Measurements from ENCODE around the gene ACOX3.

The ACOX3 gene

DNA sequence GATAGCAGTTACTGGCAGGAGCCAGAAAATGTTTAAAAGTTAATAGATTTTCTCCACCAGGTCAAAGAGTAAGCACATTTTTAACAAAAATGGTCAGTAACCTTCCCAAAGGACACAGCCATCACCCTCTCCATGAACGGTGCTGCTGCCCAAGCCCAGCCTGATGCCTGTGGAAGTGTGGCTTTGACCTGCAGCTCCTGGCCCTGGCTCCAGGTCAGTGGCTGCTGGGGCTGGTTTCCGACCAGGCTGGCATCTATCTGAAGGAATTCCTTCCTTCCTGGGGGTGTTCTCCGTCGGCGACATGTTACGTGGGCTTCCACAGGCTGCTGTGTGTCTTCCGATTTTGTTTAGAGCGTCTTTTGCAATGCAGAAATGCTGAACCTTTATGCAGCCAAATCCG lies 61.7 kb downstream of the ACOX3 start:
- Histone ChIP-seq H3K4me1 (ENCODE audit: insufficient read depth, low read length) (no peaks in the 10 kb centered on the region), H3K36me3 (ENCODE audit: insufficient read depth, low read length) (no peaks in the 10 kb centered on the region), H3K9me3 (ENCODE audit: control insufficient read depth, insufficient read depth, low read length) (no peaks in the 10 kb centered on the region), H3K9ac (ENCODE audit: low read depth, low read length) (no peak overlapping the region)

DNA sequence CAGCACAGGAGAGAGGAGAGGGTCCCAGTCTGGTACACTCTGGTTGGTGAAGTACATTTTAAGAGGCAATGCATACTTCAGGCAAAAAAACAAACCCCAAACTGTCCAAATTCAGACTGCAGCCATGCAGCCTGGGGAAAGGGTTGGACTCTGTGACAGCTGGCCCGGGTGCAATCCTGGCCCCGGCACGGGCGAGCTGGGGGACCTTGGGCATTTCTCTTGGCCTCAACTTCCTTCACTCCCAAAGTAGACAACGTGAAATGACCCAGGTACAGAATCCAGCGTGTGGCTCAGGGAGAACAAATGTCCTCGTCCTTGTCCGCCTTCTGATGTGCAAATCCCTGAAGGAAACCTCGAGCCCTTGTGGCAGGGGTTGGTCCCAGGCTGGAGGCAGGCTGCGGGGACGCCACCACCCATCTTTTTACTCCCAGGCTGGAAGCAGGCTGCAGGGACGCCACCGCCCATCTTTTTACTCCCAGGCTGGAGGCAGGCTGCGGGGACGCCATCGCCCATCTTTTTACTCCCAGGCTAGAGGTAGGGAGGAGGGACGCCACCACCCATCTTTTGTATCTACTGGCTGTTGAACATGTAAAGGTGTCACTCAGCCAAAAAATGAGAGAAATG lies 62.3 kb downstream of the ACOX3 start:
- Histone ChIP-seq H3K4me1 (ENCODE audit: insufficient read depth, low read length) (no peaks in the 10 kb centered on the region), H3K9me3 (ENCODE audit: control insufficient read depth, insufficient read depth, low read length) (no peaks in the 10 kb centered on the region), H3K36me3 (ENCODE audit: insufficient read depth, low read length) (no peaks in the 10 kb centered on the region), H3K9ac (ENCODE audit: low read depth, low read length) (no peak overlapping the region)

DNA sequence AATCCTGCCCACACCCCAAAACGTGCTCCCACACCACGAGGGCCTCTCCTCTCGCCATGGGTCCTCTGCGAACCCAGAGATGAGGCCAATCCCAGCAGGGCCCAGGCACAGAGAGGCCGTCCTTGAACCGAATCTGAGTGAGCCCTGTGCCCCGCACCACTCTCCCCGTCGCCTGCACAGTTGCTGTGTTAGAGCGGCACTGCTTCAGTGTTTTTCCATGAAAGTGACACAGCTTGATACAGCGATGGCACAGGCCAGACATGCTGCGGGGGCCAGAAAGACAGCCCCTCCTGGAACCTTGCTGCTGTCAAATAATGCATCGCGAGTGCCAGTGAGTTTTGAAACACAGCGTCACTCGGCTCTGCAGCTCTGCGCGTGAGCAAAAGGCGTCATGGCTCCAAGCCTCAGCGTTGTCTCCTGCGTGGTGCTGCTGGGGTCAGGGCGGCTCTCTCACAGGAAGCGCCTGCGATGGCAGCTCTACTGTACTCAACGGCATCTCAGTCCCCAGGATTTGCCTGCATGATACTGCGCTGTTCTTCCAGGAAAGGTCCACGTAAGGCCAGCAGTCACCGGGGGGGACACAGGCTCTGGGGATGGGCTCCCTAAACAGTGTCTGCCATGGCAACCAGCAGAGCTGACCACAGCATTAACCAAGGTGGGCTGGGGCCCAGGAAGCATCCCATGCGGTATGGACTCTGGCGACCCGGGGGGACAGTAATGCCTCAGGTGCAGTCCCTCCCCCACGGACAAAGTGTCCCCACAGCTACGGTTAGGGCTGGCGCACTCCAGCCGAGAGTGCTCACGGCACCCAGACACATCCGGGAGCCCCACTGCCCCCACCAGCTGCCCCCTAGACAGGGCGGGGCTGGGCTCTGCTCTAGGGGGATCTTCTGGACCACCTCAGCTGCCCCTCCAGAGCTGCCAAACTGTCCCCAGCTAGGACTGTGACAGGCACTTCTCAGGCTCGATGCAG lies 63.1 kb downstream of the ACOX3 start:
- Histone ChIP-seq H3K36me3 (ENCODE audit: insufficient read depth, low read length) (no peaks in the 10 kb centered on the region), H3K4me1 (ENCODE audit: insufficient read depth, low read length) (no peaks in the 10 kb centered on the region), H3K9me3 (ENCODE audit: control insufficient read depth, insufficient read depth, low read length) (no peaks in the 10 kb centered on the region), H3K9ac (ENCODE audit: low read depth, low read length) (no peak overlapping the region)

DNA sequence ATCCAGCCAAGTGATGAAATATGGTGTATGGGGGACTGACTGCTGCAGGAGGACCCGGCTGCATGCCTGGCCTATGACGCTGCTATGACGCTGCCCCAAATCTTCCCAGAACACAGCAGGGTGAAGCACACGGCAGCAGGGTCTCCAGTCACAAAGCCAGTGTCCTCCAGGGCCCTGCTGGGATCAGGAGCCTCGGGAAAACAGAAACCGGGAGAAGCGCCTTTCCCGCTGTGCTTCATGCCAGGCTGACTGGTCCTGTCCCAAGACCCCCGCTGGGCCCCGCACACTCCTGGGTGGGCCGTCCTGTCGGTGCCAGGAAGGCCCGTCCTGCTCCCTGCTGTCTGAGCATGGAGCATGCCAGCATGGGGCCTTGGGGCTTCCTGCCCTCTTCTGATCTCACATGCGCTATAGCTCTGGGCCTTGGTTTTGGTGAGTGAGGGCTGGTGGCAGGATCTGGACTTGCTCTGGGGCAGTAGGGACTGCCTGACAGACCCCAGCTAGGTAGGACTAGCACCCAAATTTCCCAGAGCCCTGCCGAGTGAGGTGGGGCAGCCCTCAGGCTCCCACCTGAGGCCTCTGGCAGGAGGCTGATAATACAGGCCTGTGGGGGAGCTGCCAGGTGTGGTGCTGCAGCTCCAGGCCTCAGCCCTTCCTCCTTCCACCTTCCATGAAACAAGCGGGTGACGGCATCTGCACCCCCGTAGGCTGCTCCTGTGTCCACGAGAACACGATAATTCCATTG lies 64.0 kb downstream of the ACOX3 start:
- Histone ChIP-seq H3K9ac (ENCODE audit: low read depth, low read length) (no peak overlapping the region), H3K9me3 (ENCODE audit: control insufficient read depth, insufficient read depth, low read length) (no peaks in the 10 kb centered on the region), H3K4me1 (ENCODE audit: insufficient read depth, low read length) (no peaks in the 10 kb centered on the region), H3K36me3 (ENCODE audit: insufficient read depth, low read length) (no peaks in the 10 kb centered on the region)

DNA sequence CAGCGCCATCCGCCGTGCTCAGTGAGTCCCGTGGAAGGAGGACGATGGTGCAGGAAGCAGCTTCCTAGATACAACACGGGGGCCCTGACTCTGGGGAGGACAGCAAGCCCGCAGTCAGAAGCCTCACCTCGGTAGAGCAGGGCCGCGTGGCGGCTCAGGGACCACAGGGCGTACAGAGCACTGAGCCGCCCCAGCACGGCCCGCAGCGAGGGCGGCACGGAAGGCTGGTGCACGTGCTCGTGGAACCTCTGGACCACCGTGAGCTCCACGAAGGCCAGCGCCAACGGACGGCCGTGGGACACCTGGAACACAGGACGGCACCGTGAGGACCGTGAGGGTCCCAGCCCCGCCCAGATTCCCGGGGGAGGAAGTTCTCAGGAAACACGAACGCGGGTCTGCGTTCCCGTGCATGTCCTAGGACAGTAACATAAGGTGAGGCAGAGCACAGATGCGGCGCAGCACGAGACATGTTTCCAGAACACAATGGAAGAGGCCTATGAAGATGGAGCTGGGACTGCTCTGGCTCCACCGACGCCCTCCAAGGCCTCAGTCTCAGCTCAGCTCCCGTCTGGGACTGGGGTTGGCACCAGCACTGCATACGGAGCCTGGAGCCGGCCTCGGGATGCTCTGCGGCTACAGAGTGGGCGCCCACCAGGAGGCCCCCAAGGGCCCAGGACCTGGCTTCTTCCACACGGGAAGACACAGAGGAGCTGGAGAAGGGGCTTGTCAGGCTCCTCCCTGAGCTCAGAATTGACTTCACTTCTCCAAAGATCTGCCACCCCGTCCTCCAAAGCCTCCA lies 65.5 kb downstream of the ACOX3 start:
- Histone ChIP-seq H3K9me3 (ENCODE audit: control insufficient read depth, insufficient read depth, low read length) (no peaks in the 10 kb centered on the region), H3K36me3 (ENCODE audit: insufficient read depth, low read length) (no peaks in the 10 kb centered on the region), H3K4me1 (ENCODE audit: insufficient read depth, low read length) (no peaks in the 10 kb centered on the region), H3K9ac (ENCODE audit: low read depth, low read length) (no peak overlapping the region)

DNA sequence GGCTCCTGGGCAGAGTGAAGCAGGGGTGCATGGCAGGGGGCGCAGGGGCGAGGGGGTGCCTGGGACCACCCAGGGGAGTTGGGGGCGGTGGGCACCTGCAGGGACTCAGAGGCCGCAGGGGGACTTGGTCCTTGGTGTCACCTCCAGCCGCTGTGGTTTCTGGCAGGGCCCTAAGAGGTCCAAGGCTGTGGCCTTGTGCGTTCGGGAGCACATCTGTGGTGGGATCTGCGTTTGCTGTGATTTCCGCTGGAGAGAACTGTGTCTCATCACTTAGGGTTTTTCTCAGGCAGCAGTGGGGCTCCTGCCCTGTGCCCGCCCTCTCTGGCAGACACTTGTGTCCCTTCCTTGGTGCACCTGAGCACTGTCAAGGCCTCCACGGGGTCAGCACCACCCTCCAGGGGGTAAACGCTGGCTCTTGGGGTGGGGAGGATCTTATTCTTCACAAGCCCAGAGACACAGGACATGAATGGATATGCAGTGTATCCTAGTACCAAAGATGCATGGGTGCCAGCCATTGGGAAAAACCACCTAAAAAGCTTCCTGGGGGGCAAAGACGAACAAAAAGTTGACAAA lies 66.5 kb downstream of the ACOX3 start:
- H3K9me3 ChIP-seq (ENCODE audit: control insufficient read depth, insufficient read depth, low read length) = no peaks in the 10 kb centered on the region
- H3K9ac ChIP-seq (ENCODE audit: low read depth, low read length) = no peak overlapping the region
- no peaks in the 10 kb centered on the region for H3K4me1 ChIP-seq (ENCODE audit: insufficient read depth, low read length)
- no peaks in the 10 kb centered on the region for H3K36me3 ChIP-seq (ENCODE audit: insufficient read depth, low read length)

DNA sequence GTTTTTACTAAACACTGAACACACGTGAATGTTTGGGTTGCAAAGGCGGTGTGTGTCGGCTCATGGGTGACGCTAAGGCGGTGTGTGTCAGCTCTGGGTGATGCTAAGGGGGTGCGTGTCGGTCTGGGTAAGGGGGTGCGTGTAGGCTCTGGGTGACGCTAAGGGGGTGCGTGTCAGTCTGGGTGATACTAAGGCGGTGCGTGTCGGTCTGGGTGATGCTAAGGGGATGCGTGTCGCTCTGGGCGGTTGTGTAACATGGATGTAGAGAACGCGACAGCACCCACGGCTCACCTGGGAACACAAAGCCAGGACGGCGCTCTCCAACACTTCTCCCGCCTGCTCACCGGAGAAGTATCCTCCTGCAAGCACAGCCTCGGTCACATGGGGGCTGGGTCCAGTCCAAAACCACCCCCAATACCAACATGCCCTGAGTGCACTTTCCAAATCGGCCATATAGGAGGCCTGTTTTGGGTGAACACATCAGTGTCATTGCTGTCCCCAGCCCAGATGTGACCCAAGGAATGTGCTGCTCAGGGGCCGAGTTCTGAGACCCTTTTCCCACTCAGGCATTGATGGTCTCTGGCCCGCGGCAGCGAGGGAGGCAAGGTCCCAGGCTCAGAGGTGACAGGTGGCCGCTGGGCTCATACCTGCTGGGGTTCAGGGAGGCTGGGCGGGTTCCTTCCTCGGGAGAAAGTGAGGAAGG lies 67.1 kb downstream of the ACOX3 start:
- Histone ChIP-seq H3K36me3 (ENCODE audit: insufficient read depth, low read length) (no peaks in the 10 kb centered on the region), H3K9ac (ENCODE audit: low read depth, low read length) (no peak overlapping the region), H3K4me1 (ENCODE audit: insufficient read depth, low read length) (no peaks in the 10 kb centered on the region), H3K9me3 (ENCODE audit: control insufficient read depth, insufficient read depth, low read length) (no peaks in the 10 kb centered on the region)

DNA sequence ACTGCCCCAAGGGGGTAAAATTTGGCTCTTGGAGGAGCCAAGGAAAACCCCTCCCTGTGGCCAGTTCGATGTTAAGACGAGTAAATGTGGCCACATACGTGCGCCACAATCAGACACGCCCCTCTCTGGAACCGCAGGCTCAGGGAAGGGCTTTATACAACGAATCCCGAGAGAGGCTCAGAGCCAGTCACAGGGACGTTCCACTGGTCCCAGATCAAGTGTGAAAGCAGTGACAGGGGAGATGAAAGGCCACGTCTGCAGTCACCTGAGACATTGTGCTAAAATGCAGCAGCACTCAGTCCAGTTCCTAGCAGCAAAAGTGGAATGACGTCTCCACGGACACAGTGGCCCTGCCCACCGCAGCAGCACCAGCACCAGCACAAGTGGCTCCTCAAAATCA lies 68.0 kb downstream of the ACOX3 start:
- Histone ChIP-seq H3K9me3 (ENCODE audit: control insufficient read depth, insufficient read depth, low read length) (no peaks in the 10 kb centered on the region), H3K9ac (ENCODE audit: low read depth, low read length) (no peak overlapping the region), H3K4me1 (ENCODE audit: insufficient read depth, low read length) (no peaks in the 10 kb centered on the region), H3K36me3 (ENCODE audit: insufficient read depth, low read length) (no peaks in the 10 kb centered on the region)

DNA sequence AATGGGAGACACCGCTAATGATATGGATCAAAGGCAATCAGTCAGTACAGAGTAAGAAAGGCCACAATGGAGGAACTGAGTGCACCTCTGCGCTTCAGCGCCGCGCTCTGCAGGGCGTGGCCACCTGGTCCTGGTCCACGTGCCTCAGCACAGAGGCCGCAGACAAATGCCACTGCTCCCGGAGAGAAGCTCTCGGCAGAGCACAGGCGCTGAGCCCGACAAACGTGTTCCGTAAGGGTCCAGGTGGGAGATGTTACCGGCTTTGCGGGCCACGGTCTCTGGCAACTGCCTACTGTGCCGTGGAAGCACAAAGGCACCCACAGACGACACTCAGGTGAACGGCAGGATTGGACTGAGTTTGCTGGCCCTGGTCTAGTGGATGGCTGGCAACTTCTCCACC lies 68.9 kb downstream of the ACOX3 start:
- H3K36me3 ChIP-seq (ENCODE audit: insufficient read depth, low read length) = no peaks in the 10 kb centered on the region
- no peak overlapping the region for H3K9ac ChIP-seq (ENCODE audit: low read depth, low read length)
- no peaks in the 10 kb centered on the region for H3K9me3 ChIP-seq (ENCODE audit: control insufficient read depth, insufficient read depth, low read length)
- no peaks in the 10 kb centered on the region for H3K4me1 ChIP-seq (ENCODE audit: insufficient read depth, low read length)

DNA sequence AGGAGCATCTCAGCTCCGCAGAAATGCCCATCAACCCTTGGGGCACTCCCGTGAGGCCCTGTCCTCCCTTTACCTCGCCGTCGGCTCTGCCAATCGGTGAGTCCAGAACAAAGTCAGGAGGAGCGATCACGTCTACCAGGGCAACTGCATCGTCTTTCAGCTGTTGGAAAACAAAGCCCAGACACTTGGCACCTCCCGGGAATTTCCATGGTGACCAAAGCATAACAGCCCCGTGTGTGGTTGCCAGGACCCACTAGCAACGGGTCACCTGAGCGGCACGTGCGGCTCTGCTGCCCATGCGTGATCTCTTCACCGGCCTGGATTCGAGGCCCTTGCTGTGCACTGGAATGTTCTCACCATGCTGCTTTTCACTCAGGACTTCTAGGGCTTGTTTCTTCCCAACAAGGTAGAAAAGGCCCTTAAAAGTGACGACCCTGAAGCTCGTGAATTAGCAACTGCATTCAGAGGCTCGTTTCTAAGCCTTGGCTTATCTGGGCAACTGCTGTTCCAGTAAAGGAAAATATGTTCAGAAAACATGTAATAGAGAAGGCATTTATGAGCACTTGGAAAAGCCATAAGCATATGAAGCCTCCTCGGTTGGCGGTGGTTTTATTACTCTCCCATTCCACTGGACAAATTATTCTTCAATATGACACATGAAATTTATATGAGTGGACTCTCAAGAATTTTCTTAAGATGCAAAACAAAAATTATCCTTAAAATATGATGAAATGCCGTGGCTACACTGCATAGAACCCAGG lies 69.5 kb downstream of the ACOX3 start:
- Histone ChIP-seq H3K9me3 (ENCODE audit: control insufficient read depth, insufficient read depth, low read length) (no peaks in the 10 kb centered on the region), H3K9ac (ENCODE audit: low read depth, low read length) (no peak overlapping the region), H3K36me3 (ENCODE audit: insufficient read depth, low read length) (no peaks in the 10 kb centered on the region), H3K4me1 (ENCODE audit: insufficient read depth, low read length) (no peaks in the 10 kb centered on the region)

DNA sequence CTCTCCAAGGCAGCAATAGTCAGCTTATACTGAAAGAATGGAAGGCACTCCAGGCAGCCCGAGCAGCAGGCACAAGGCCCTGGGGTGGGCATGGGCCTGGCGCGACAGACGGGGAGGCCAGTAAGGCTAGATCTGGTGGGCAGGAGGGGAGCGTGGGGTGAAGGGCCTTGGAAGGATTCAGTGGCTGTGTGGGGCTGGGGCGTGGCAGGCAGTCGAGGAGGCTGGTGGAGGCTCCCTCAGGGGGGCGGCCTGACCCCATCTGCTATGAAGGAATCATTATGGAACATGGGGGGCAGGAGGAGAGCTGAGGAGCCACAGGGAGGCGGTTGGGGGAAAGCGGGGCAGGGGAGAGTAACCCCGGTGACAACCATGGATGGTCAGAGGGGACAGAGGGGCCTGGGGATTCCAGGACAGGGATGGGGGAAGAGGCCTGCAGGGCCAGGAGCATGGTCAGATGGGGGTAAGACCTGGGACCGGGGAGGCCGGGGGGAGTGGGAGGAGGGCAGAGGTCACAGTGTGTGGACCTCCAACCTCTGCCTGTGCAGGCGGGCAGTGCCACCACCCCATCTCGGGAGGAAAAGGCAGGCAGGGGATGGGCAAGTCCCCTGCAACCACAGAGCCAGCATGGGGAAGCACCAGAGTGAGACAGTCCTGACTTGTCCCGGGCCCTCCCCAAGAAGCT lies 70.3 kb downstream of the ACOX3 start:
- no peaks in the 10 kb centered on the region for H3K9me3 ChIP-seq (ENCODE audit: control insufficient read depth, insufficient read depth, low read length)

DNA sequence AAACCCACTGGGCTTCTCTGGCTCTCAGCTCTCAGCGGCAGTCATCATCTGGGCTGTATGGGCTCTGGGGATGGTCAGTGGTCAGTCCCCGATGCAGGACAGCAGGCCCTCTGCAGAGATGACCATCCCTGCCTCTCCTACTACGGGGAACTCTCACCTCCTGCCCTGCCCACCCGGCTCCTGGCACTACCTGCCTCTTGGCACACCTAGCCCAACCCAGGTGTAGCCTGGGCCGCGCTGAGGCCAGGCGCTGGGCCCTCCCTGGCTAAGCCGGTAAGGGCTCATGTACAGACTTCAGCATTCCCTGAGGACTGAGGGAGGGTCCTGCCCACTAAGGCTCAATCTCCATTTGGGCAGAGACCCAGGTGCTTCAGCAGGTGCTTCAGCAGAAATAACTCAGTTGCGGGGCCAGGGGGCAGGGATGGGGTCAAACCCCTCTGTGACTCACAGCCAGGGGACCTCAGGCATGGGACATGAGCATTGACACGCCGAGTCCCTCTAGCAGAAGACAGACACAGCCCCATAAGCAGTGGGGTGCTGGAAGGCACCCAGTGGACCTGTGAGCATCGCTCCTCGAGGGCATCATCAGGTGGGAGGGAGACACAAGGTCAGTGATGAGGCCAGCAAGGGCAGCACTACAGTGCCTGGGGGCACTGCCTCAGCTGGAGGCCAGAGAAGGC lies 71.0 kb downstream of the ACOX3 start:
- no peak overlapping the region for H3K9ac ChIP-seq (ENCODE audit: low read depth, low read length)
- H3K9me3 ChIP-seq (ENCODE audit: control insufficient read depth, insufficient read depth, low read length) = no peaks in the 10 kb centered on the region
- H3K4me1 ChIP-seq (ENCODE audit: insufficient read depth, low read length) = no peaks in the 10 kb centered on the region
- H3K36me3 ChIP-seq (ENCODE audit: insufficient read depth, low read length) = no peaks in the 10 kb centered on the region

More for the DNA sequence above, 70.3 kb downstream of the ACOX3 start:
- H3K9ac ChIP-seq (ENCODE audit: low read depth, low read length) = no peak overlapping the region
- H3K36me3 ChIP-seq (ENCODE audit: insufficient read depth, low read length) = no peaks in the 10 kb centered on the region
- H3K4me1 ChIP-seq (ENCODE audit: insufficient read depth, low read length) = no peaks in the 10 kb centered on the region

Measured in ES-I3 (cell line).